Neural progenitor cell (in vitro differentiated cells): ENCODE data around the gene CHMP2A. TPM values are rescaled to one million over a fixed set of nuclear protein-coding genes. Genes with fewer than 3 reads are reported as not detected.
A peak's percentile ranks its signal among the peaks of the same experiment; 100 is the strongest.

Source experiments
- DNase-seq: peaks from one replicate; pipeline ENCODE4 v3.0.0-alpha.2; 2016; ENCODE audit warnings: low spot score
- H2AFZ ChIP-seq: fragments of 200-600 bp; sonication (generic); replicated peaks from 2 replicates; pipeline ENCODE4 v1.6.1; 2016; ENCODE audit warnings: antibody characterized with exemption
- H3F3A ChIP-seq: fragments of 200-600 bp; sonication (generic); 2 replicates; pipeline ENCODE4 v1.6.1; 2016; ENCODE audit warnings: antibody characterized with exemption, low read depth
- H3K27ac ChIP-seq: fragments of 200-600 bp; sonication (generic); 2 replicates; pipeline ENCODE4 v1.5.1; 2016; ENCODE audit warnings: mild to moderate bottlenecking
- H3K27me3 ChIP-seq: fragments of 200-600 bp; sonication (generic); 2 replicates; pipeline ENCODE4 v1.6.1; 2016; ENCODE audit warnings: mild to moderate bottlenecking, moderate library complexity
- H3K36me3 ChIP-seq: fragments of 200-600 bp; sonication (generic); 2 replicates; pipeline ENCODE4 v1.5.1; 2016
- H3K4me1 ChIP-seq: fragments of 200-600 bp; sonication (generic); 2 replicates; pipeline ENCODE4 v1.6.1; 2016; ENCODE audit warnings: mixed run types
- H3K4me2 ChIP-seq: fragments of 200-600 bp; sonication (generic); 2 replicates; pipeline ENCODE4 v1.6.1; 2016
- H3K4me3 ChIP-seq: fragments of 200-600 bp; sonication (generic); 2 replicates; pipeline ENCODE4 v1.5.1; 2016
- H3K79me2 ChIP-seq: fragments of 200-600 bp; sonication (generic); 2 replicates; pipeline ENCODE4 v1.6.1; 2016; ENCODE audit warnings: low read depth
- H3K9ac ChIP-seq: fragments of 200-600 bp; sonication (generic); 2 replicates; pipeline ENCODE4 v1.6.1; 2016
- H3K9me3 ChIP-seq: fragments of 200-600 bp; sonication (generic); 2 replicates; pipeline ENCODE4 v1.5.1; 2016; ENCODE audit warnings: low read depth
- H4K20me1 ChIP-seq: fragments of 200-600 bp; sonication (generic); 2 replicates; pipeline ENCODE4 v1.6.1; 2016; ENCODE audit warnings: low read depth
- H3K27ac Mint-ChIP-seq: 3 replicates; pipeline ENCODE4 v1.8.0; 2021; ENCODE audit warnings: mixed read lengths
- H3K27me3 Mint-ChIP-seq: 2 replicates; pipeline ENCODE4 v1.8.0; 2022; ENCODE audit warnings: low read depth, mild to moderate bottlenecking, inconsistent platforms, moderate library complexity, mixed read lengths; ENCODE audit not compliant: insufficient read depth
- H3K36me3 Mint-ChIP-seq: 3 replicates; pipeline ENCODE4 v1.8.0; 2021; ENCODE audit warnings: mixed read lengths
- H3K4me1 Mint-ChIP-seq: 3 replicates; pipeline ENCODE4 v1.8.0; 2021; ENCODE audit warnings: mixed read lengths
- H3K4me3 Mint-ChIP-seq: 3 replicates; pipeline ENCODE4 v1.8.0; 2021; ENCODE audit warnings: mild to moderate bottlenecking, moderate library complexity, mixed read lengths
- H3K9me3 Mint-ChIP-seq: 3 replicates; pipeline ENCODE4 v1.8.0; 2020; ENCODE audit warnings: mixed read lengths
- CTCF ChIP-seq: fragments of 200-600 bp; sonication (generic); IDR thresholded peaks from 2 replicates; pipeline ENCODE4 v1.5.1; 2017; ENCODE audit warnings: antibody characterized with exemption, mild to moderate bottlenecking
- EZH2 ChIP-seq: fragments of 200-600 bp; sonication (generic); IDR thresholded peaks from 2 replicates; pipeline ENCODE4 v1.6.1; 2017; ENCODE audit warnings: antibody characterized with exemption, mild to moderate bottlenecking, moderate library complexity
- EZH2phosphoT487 ChIP-seq: fragments of 200-600 bp; sonication (generic); IDR thresholded peaks from 2 replicates; pipeline ENCODE4 v1.6.1; 2017; ENCODE audit warnings: antibody characterized with exemption
- total RNA-seq: library from RNA; depleted of rRNA; stranded (reverse); fragments of >200 nt; gene quantifications from 2 replicates; pipeline ENCODE4 v1.2.3, GENCODE V29; 2015; ENCODE audit warnings: low replicate concordance

The CHMP2A gene
- total RNA-seq, 1 donor from 2014 or later = 148 TPM

GRCh38 chr19:58560007-58560887 lies 5.3 kb upstream of the CHMP2A start:
- Histone ChIP-seq H2AFZ (no peak overlapping the region), H3K9me3 (no peaks in the 10 kb centered on the region), H3K27ac (no peak overlapping the region), H3F3A (peaks cover 56% of the 10 kb centered on the region), H3K4me3 (peak overlapping the region; percentile 65), H3K27me3 (peaks cover 22% of the 10 kb centered on the region), H3K36me3 (no peaks in the 10 kb centered on the region), H3K4me2 (peak overlapping the region; percentile 79), H3K4me1 (peaks cover 17% of the 10 kb centered on the region), H3K79me2 (peaks cover 37% of the 10 kb centered on the region), H4K20me1 (peaks cover 15% of the 10 kb centered on the region), H3K9ac (no peak overlapping the region)
- Mint-ChIP-seq H3K27ac (peak overlapping the region; percentile 79), H3K4me3 (peak overlapping the region; percentile 98), H3K9me3 (no peaks in the 10 kb centered on the region), H3K4me1 (peaks cover 32% of the 10 kb centered on the region), H3K36me3 (peaks cover 16% of the 10 kb centered on the region), H3K27me3 (peaks cover 16% of the 10 kb centered on the region)
- no peak for TF ChIP-seq CTCF
- TF ChIP-seq EZH2 = no peak
- no peak for TF ChIP-seq EZH2phosphoT487
- no peak for DNase-seq

GRCh38 chr19:58559275-58560006 lies 4.5 kb upstream of the CHMP2A start:
- H3K27me3 ChIP-seq = peaks cover 22% of the 10 kb centered on the region
- H3K9me3 Mint-ChIP-seq = no peaks in the 10 kb centered on the region
- H3K4me1 ChIP-seq = peaks cover 17% of the 10 kb centered on the region

More at GRCh38 chr19:58559275-58560006, 4.5 kb upstream of the CHMP2A start:
- peaks cover 40% of the 10 kb centered on the region for H3K79me2 ChIP-seq
- H3K4me3 ChIP-seq = peak overlapping the region; percentile 65
- peaks cover 15% of the 10 kb centered on the region for H4K20me1 ChIP-seq
- Mint-ChIP-seq H3K4me1 (peaks cover 37% of the 10 kb centered on the region), H3K27ac (peak overlapping the region; percentile 99), H3K4me3 (peak overlapping the region; percentile 98), H3K27me3 (peaks cover 22% of the 10 kb centered on the region), H3K36me3 (peaks cover 14% of the 10 kb centered on the region)
- peaks cover 63% of the 10 kb centered on the region for H3F3A ChIP-seq
- peak overlapping the region; percentile 60 for H2AFZ ChIP-seq
- no peaks in the 10 kb centered on the region for H3K9me3 ChIP-seq
- no peaks in the 10 kb centered on the region for H3K36me3 ChIP-seq
- peak overlapping the region; percentile 91 for H3K27ac ChIP-seq
- TF ChIP-seq EZH2 (no peak), EZH2phosphoT487 (no peak), CTCF (no peak)
- DNase-seq = peak; percentile 94
- peak overlapping the region; percentile 79 for H3K4me2 ChIP-seq
- peak overlapping the region; percentile 65 for H3K9ac ChIP-seq
